Ovary (tissue), 3 donors: ENCODE measurements around the gene PLCB2.

Experiments used
- CTCF ChIP-seq, 3 donors: fragments of 450-650 bp in 2 of 3; fragments of 200-600 bp in 1 of 3; IDR thresholded peaks; one replicate each; pipeline versions ENCODE4 v1.5.1 to v1.8.0; 2016 to 2022; ENCODE audit warnings: antibody characterized with exemption in 3 of 3, mild to moderate bottlenecking in 1 of 3
- EP300 ChIP-seq: sonication (generic); formaldehyde crosslinking; IDR thresholded peaks from one replicate; pipeline ENCODE4 v1.6.1; 2017; ENCODE audit warnings: antibody characterized with exemption
- POLR2A ChIP-seq: fragments of 450-650 bp; IDR thresholded peaks from one replicate; pipeline ENCODE4 v1.6.1; 2017; ENCODE audit warnings: antibody characterized with exemption, mild to moderate bottlenecking, moderate library complexity
- donor health status: DM: no; HTN: no; CAD: no.

GRCh38 chr15:40252141-40252437 lies 55.6 kb downstream of the PLCB2 start:
- TF ChIP-seq POLR2A (no peak), EP300 (no peak), CTCF (IDR thresholded peaks at IDR 0.05) (no peak)
